ENCODE measurements around the gene HOXD12. TPM values are rescaled to one million over a fixed set of nuclear protein-coding genes. Genes with fewer than 3 reads are reported as not detected.

The HOXD12 gene
- total RNA-seq, 1 experiment from 2014 or later = not detected

DNA sequence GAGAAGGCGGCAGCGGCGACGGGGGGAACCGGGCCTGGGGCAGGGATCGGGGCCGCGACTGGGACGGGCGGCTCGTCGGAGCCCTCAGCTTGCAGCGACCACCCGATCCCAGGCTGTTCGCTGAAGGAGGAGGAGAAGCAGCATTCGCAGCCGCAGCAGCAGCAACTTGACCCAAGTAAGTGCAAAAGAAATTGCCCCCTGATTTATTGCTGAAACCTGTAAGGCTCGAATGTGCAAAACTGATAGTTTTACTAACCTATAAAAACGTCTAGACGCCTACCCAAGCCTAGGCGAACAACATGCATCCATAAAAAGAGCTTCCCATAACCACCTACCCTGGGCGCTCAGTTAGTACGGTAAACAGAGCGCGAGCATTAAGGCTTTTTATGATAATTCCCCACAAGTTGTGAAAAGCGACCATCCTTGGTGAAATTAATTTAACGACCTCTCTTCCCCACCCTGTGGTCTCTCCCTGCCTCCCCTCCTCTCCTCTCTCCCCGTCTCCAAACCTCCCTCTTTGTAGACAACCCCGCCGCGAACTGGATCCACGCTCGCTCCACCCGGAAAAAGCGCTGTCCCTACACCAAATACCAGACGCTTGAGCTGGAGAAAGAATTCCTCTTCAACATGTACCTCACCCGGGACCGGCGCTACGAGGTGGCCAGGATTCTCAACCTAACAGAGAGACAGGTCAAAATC lies 24.0 kb downstream of the HOXD12 start:
- CTCF ChIA-PET = no interaction called here
- no peak for DNase-seq
- H3K4me2 ChIP-seq = no peak overlapping the region

DNA sequence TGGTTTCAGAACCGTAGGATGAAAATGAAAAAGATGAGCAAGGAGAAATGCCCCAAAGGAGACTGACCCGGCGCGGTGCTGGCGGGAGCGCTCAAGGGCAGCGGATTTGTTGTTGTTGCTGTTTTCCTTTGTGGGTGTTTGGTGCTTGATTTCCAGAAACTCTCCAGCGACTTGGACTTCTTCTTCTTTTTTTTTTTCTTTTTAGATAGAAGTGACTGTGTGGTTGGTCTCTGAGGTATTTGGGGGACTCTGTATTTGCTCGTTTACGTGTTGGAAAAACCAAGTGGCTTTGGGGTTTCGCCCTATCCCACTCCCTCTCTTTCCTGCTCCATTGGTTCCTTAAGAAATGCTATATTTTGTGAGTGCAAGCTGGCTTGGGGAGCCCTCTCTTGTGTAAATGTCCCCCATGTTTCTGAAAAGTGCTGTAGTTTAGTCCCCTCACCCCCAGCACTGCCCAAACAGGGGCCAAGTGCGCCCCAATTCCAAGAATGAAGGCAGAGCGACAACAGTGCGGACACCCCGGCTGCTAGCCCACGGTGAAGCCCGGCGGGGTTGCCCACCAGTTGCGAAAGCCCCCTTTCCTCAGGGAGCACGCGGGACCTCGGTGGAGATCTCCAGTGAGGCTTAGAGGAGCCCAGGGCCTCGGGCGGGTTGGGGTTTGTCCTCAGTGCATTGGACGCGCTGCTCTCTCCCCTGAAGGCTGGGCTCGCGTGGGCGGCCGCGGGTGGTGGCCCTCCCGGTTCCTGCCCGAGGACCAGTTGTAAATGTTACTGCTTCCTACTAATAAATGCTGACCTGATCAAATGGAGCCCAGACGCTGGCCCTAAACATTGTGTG lies 24.7 kb downstream of the HOXD12 start:
- Histone ChIP-seq H4K20me1 (ENCODE audit: insufficient read depth) (no peaks in the 10 kb centered on the region), H3K27ac (no peak overlapping the region), H2AFZ (no peak overlapping the region), H3K4me3 (no peak overlapping the region), H3K36me3 (ENCODE audit: low read depth) (no peaks in the 10 kb centered on the region), H3F3A (ENCODE audit: insufficient read depth, low read depth) (no peaks in the 10 kb centered on the region), H3K79me2 (ENCODE audit: low read depth) (no peaks in the 10 kb centered on the region), H3K9me2 (ENCODE audit: insufficient read depth) (no peaks in the 10 kb centered on the region), H3K4me1 (replicated peaks; ENCODE audit: insufficient read depth) (no peaks in the 10 kb centered on the region), H3K4me2 (no peak overlapping the region), H3K9me3 (ENCODE audit: insufficient read depth, low read depth) (no peaks in the 10 kb centered on the region), H3K27me3 (ENCODE audit: insufficient read depth, low read depth) (peaks cover 56% of the 10 kb centered on the region)
- ChIA-PET CTCF (no interaction called here), POLR2A (ENCODE audit: unreplicated experiment) (no interaction called here)
- intact Hi-C loops (cut with micrococcal nuclease; ENCODE audit: unreplicated experiment) = no loop called here
- DNase-seq = no peak
- BruUV-seq (replicated peaks) = no TSS peak
- TF ChIP-seq, protein P1, sequence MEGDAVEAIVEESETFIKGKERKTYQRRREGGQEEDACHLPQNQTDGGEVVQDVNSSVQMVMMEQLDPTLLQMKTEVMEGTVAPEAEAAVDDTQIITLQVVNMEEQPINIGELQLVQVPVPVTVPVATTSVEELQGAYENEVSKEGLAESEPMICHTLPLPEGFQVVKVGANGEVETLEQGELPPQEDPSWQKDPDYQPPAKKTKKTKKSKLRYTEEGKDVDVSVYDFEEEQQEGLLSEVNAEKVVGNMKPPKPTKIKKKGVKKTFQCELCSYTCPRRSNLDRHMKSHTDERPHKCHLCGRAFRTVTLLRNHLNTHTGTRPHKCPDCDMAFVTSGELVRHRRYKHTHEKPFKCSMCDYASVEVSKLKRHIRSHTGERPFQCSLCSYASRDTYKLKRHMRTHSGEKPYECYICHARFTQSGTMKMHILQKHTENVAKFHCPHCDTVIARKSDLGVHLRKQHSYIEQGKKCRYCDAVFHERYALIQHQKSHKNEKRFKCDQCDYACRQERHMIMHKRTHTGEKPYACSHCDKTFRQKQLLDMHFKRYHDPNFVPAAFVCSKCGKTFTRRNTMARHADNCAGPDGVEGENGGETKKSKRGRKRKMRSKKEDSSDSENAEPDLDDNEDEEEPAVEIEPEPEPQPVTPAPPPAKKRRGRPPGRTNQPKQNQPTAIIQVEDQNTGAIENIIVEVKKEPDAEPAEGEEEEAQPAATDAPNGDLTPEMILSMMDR (conservative IDR thresholded peaks at IDR 0.05) = no peak
- TF ChIP-seq EZH2 (IDR thresholded peaks at IDR 0.05; ENCODE audit: low read depth) = no peak

More for the DNA sequence above, 24.0 kb downstream of the HOXD12 start:
- H2AFZ ChIP-seq = no peak overlapping the region
- POLR2A ChIA-PET (ENCODE audit: unreplicated experiment) = no interaction called here
- intact Hi-C loops (cut with micrococcal nuclease; ENCODE audit: unreplicated experiment) = no loop called here
- no peak overlapping the region for H3K4me3 ChIP-seq
- H3K27me3 ChIP-seq (ENCODE audit: insufficient read depth, low read depth) = peaks cover 57% of the 10 kb centered on the region
- H3K27ac ChIP-seq = no peak overlapping the region
- no peaks in the 10 kb centered on the region for H4K20me1 ChIP-seq (ENCODE audit: insufficient read depth)
- H3K9me3 ChIP-seq (ENCODE audit: insufficient read depth, low read depth) = no peaks in the 10 kb centered on the region
- TF ChIP-seq EZH2 (IDR thresholded peaks at IDR 0.05; ENCODE audit: low read depth) = no peak
- TF ChIP-seq, protein P1 (conservative IDR thresholded peaks at IDR 0.05) = no peak
- H3K36me3 ChIP-seq (ENCODE audit: low read depth) = no peaks in the 10 kb centered on the region
- no TSS peak for BruUV-seq (replicated peaks)
- no peaks in the 10 kb centered on the region for H3F3A ChIP-seq (ENCODE audit: insufficient read depth, low read depth)
- no peaks in the 10 kb centered on the region for H3K9me2 ChIP-seq (ENCODE audit: insufficient read depth)
- no peaks in the 10 kb centered on the region for H3K4me1 ChIP-seq (replicated peaks; ENCODE audit: insufficient read depth)
- H3K79me2 ChIP-seq (ENCODE audit: low read depth) = no peaks in the 10 kb centered on the region

DNA sequence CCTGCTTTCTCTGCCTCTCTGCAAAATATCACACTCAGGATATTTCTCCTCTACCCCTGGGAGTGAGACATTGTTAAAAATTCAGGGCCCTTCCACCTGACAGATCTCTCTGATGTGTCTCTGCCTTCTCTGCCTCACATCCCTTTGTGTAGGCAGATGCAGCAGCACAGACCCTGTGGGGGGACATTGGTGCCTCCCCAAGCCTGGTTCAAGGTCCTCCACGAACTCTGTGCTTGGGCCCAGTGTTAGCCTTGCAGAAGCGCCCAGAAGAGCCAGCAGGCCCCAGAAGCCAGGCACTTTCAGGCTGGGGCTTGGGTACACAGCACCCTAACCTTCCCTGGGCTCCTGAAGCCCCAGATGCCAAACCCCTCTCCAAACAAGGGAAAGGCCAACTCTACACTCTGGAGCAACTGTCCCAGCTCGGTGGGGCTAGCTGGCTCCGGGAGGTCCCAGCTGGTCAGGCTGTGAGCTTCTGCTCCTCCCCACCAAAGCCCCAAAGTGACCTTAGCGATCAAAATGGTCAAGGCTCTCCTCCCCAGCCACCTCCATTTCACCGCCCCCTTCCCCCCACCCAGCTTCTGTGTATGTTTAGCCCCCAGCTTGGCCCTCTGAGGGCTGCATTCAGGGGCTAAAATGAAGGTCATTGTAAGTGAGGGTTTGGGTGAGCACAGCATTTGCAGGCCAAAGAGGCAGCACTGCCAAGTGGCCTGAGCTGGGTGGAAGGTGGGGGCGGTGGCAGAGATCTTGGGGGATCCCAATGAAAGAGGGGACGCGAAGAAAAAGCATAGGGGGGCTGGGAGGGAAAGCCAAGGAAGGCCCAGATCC lies 25.6 kb downstream of the HOXD12 start:
- Histone ChIP-seq H3K9me3 (ENCODE audit: insufficient read depth, low read depth) (no peaks in the 10 kb centered on the region), H3K36me3 (ENCODE audit: low read depth) (no peaks in the 10 kb centered on the region), H3K4me3 (no peak overlapping the region), H3K27me3 (ENCODE audit: insufficient read depth, low read depth) (peaks cover 52% of the 10 kb centered on the region), H3K4me2 (no peak overlapping the region), H3K9me2 (ENCODE audit: insufficient read depth) (no peaks in the 10 kb centered on the region), H3F3A (ENCODE audit: insufficient read depth, low read depth) (no peaks in the 10 kb centered on the region), H3K4me1 (replicated peaks; ENCODE audit: insufficient read depth) (no peaks in the 10 kb centered on the region), H3K79me2 (ENCODE audit: low read depth) (no peaks in the 10 kb centered on the region), H4K20me1 (ENCODE audit: insufficient read depth) (no peaks in the 10 kb centered on the region), H3K27ac (no peak overlapping the region), H2AFZ (no peak overlapping the region)
- no TSS peak for BruUV-seq (replicated peaks)
- CTCF ChIA-PET = interaction anchor here (0.6 kb wide), 1 partner anchor 329 kb away, joined by 5 read pairs; no protein-coding TSS in a partner anchor
- POLR2A ChIA-PET (ENCODE audit: unreplicated experiment) = no interaction called here
- TF ChIP-seq, protein P1 (conservative IDR thresholded peaks at IDR 0.05) = no peak
- TF ChIP-seq EZH2 (IDR thresholded peaks at IDR 0.05; ENCODE audit: low read depth) = no peak
- no peak for DNase-seq
- intact Hi-C loops (cut with micrococcal nuclease; ENCODE audit: unreplicated experiment) = loop anchor here (5.0 kb wide), 1 partner anchor 1207 kb away; no protein-coding TSS in a partner anchor
